Pancreas (tissue), 10 donors: ENCODE measurements around the gene CD1D. TPM values are rescaled to one million over a fixed set of nuclear protein-coding genes. Genes with fewer than 3 reads are reported as not detected.

Experiments used
- ATAC-seq, 4 donors: fragments of 200-7000 bp; cut with Tn5 transposase; one replicate each; pipeline versions ENCODE4 v1.8.0 to v1.9.1; 2020; ENCODE audit warnings: mild to moderate bottlenecking in 4 of 4, moderate library complexity in 4 of 4
- DNase-seq, 6 donors: peaks; one replicate each; pipeline ENCODE4 v3.0.0-alpha.2; 2020
- FAIRE-seq: peaks from 2 replicates; lab custom pipeline; 2012; peaks lifted over from hg19 to GRCh38; lab: Jason Lieb, UNC
- H3K27ac ChIP-seq, 4 donors: fragments of 200-600 bp; sonication (generic); 1 replicate in 3 of 4; 2 replicates in 1 of 4; pipeline versions ENCODE4 v1.5.0 to v1.8.0; 2020
- H3K27me3 ChIP-seq, 4 donors: fragments of 200-600 bp; one replicate each; pipeline ENCODE4 v1.8.0; 2021
- H3K36me3 ChIP-seq, 3 donors: fragments of 200-600 bp; sonication (generic) in 1 of 3; one replicate each; pipeline versions ENCODE4 v1.5.0 to v1.8.0; 2020 to 2021
- H3K4me1 ChIP-seq, 3 donors: fragments of 200-600 bp; one replicate each; pipeline ENCODE4 v1.8.0; 2021
- H3K4me3 ChIP-seq, 4 donors: fragments of 200-600 bp; sonication (generic) in 2 of 4; one replicate each; pipeline versions ENCODE4 v1.5.0 to v1.8.0; 2020 to 2021
- H3K9me3 ChIP-seq, 4 donors: fragments of 200-600 bp; one replicate each; pipeline ENCODE4 v1.8.0; 2021
- WGBS, 2 donors: extraction: QIAGEN DNeasy Blood & Tissue Kit; methylation state at CpG; one replicate each; pipeline ENCODE4 v1.1.7; 2013; 5-methylcytosine and 5-hydroxymethylcytosine counted together
- intact Hi-C, 3 donors: fragments of 100-400 bp; cut with DNase I; formaldehyde crosslinking; loops; one replicate each; pipeline versions ENCODE4 v1.11.1 to v1.14.2; 2022
- polyA plus RNA-seq, 2 donors: library from polyadenylated mRNA; stranded (reverse); fragments of 200-250 nt; gene quantifications; one replicate each; pipeline ENCODE4 v1.2.3, GENCODE V29; 2013
- total RNA-seq, 6 donors: library from RNA; stranded (reverse); fragmentation: NEBNext Ultra II Directional in 4 of 6; extraction: Animal tissue kit (Norgen Biotek cat#: 25700) in 4 of 6; gene quantifications; one replicate each; pipeline versions ENCODE4 v1.2.1 to v1.2.4, GENCODE V29; 2021 to 2023
- TF ChIP-seq, protein P1 (sequence below), 4 donors: fragments of 200-600 bp; sonication (generic) in 3 of 4; IDR thresholded peaks; one replicate each; pipeline versions ENCODE4 v1.5.0 to v1.8.0; 2021; ENCODE audit warnings: antibody characterized with exemption in 4 of 4
- donor health status: healthy with polysubstance abuse.
- donor health status: DM: no; HTN: no; CAD: no; lungs with moderate emphysema.
- donor health status: DM: no; HTN: no; CAD: no.
- donor health status: control.
- donor health status: control.
- donor health status: Bipolar disorder and iron deficiency.
- donor health status: DM: yes; HTN: yes; CAD: no.
- donor health status: DM: no; HTN: no; CAD: no.
- donor health status: DM: no; HTN: no; CAD: no.
- donor health status: DM: yes; HTN: yes; CAD: no.

Gene CD1D
- total and polyA plus RNA-seq, 8 donors = 0.08 to 1.3 (median 0.69) TPM

DNA sequence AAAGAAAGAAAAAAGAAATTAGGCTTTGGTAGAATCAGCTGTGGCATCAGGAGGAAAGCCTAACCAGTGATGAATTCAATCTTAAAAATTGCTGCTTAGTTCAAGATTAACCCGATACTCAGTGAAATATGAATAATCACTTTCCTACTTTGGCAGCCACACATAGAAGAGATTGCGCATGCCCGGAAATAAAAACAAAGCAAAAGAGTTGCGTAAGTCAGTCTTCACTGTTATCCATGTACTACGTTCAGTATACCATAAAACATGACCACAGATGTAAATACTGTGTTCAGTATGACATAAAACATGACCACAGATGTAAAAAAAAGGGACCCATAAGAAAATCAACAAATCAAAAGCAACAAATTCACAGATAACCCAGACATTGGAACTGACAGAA lies 19.2 kb downstream of the CD1D start:
- intact Hi-C loops = loop anchor here in 1 of 3 donors (10.0 kb wide), 1 partner anchor 795 kb away; no protein-coding TSS in a partner anchor
- Histone ChIP-seq H3K4me3 (no peak overlapping the region), H3K27me3 (peaks cover 0 to 13% (median 0%) of the 10 kb centered on the region in 4 donors), H3K4me1 (peaks cover 0 to 6% (median 0%) of the 10 kb centered on the region in 3 donors), H3K27ac (no peak overlapping the region), H3K36me3 (no peaks in the 10 kb centered on the region), H3K9me3 (no peaks in the 10 kb centered on the region)
- FAIRE-seq (no peak), ATAC-seq (peak; percentile 28 to 62 (median 50)), DNase-seq (no peak)
- TF ChIP-seq, protein P1, sequence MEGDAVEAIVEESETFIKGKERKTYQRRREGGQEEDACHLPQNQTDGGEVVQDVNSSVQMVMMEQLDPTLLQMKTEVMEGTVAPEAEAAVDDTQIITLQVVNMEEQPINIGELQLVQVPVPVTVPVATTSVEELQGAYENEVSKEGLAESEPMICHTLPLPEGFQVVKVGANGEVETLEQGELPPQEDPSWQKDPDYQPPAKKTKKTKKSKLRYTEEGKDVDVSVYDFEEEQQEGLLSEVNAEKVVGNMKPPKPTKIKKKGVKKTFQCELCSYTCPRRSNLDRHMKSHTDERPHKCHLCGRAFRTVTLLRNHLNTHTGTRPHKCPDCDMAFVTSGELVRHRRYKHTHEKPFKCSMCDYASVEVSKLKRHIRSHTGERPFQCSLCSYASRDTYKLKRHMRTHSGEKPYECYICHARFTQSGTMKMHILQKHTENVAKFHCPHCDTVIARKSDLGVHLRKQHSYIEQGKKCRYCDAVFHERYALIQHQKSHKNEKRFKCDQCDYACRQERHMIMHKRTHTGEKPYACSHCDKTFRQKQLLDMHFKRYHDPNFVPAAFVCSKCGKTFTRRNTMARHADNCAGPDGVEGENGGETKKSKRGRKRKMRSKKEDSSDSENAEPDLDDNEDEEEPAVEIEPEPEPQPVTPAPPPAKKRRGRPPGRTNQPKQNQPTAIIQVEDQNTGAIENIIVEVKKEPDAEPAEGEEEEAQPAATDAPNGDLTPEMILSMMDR (IDR thresholded peaks at IDR 0.05) = no peak
- 26 to 31% methylated on average over 5 of the region's 5 CpGs for WGBS, 2 donors

DNA sequence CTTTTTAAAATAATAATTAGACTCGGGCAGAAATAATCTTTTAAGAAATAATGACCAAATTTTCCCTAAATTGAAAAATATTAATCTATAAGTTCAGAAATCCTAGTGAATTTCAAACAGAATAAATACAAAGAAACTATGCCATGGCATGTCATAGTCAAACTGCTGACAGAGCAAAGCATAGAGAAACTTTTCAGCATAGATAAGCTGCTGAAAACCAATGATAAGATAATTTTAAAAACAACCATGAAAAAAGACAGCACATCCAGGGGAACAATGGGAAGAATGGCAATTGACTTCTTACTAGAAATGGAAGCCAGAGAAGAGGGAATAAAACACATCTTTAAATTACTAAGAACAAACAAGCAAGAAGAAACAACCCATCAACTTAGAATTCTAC lies 19.8 kb downstream of the CD1D start:
- WGBS, 2 donors = 52 to 69% methylated on average over 1 of the region's 1 CpG
- ATAC-seq (no peak), DNase-seq (no peak), FAIRE-seq (no peak)
- H3K27ac ChIP-seq = no peak overlapping the region
- peaks cover 0 to 13% (median 0%) of the 10 kb centered on the region in 4 donors for H3K27me3 ChIP-seq
- H3K9me3 ChIP-seq = no peaks in the 10 kb centered on the region
- peaks cover 0 to 6% (median 0%) of the 10 kb centered on the region in 3 donors for H3K4me1 ChIP-seq
- TF ChIP-seq, protein P1 (IDR thresholded peaks at IDR 0.05) = no peak
- no peaks in the 10 kb centered on the region for H3K36me3 ChIP-seq
- intact Hi-C loops = loop anchor here in 1 of 3 donors (10.0 kb wide), 1 partner anchor 794 kb away; no protein-coding TSS in a partner anchor
- no peak overlapping the region for H3K4me3 ChIP-seq

DNA sequence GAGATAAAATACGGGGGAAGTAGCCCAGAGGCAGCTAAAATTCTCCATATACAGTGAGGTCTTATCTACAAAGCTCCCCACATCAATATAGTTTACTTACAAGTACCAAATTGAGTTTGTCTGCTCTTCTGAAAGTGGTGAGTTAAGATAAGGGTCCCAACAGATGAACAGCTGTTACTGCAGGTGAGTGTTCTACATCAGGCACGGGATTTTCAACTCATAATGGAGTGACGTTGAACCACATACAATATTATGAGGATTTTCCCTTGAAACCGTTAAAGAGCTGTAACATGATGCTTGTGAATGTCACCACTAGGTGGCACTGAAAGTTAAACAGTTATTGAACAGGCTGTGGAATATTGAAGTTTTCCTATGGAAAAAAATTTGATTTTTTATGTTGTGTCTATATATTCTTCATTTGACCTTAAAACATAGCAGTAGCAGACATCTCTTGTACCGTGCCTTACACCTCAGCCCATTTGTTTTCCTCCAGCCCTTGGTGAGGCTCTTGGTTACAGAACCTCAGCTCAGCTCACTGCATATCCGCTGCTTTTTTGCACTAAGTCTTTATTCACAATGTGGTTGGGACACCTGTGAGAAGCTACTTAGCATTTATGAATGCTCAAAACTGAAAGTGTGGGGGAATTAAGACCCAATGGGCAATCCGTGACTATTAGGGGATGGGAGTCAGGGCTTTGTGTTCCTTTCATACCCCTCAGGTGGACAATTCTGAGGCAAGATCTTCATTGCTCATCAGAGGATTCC lies 23.2 kb downstream of the CD1D start:
- intact Hi-C loops = loop anchor here in 1 of 3 donors (10.0 kb wide), 1 partner anchor 791 kb away; no protein-coding TSS in a partner anchor
- peak; percentile 54 for FAIRE-seq
- 16% methylated on average over 7 of the region's 7 CpGs for WGBS, 2 donors

DNA sequence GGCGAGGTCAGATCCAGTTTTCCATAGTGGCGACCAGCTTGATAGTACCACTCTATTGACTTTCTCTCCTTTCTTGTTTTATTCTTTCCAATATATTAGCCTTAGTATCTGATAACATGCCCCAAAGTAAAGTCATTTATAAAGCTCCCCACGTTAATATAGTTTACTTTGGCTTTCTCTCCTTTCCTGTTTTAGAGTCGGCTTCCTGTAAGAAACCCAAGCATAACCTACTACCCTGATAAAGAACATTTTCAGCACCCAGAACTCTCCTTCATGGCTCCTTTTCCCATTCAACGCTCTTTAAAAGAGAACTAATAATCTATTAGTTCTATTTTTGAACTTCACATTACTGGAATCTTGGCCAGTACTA lies 23.7 kb downstream of the CD1D start:
- no peaks in the 10 kb centered on the region for H3K36me3 ChIP-seq
- no peaks in the 10 kb centered on the region for H3K4me1 ChIP-seq
- ATAC-seq (no peak), DNase-seq (no peak), FAIRE-seq (no peak)
- H3K27me3 ChIP-seq = peaks cover 0 to 13% (median 0%) of the 10 kb centered on the region in 4 donors
- H3K9me3 ChIP-seq = no peaks in the 10 kb centered on the region
- 22 to 30% methylated on average over 5 of the region's 5 CpGs for WGBS, 2 donors
- TF ChIP-seq, protein P1 (IDR thresholded peaks at IDR 0.05) = no peak
- no peak overlapping the region for H3K4me3 ChIP-seq
- intact Hi-C loops = loop anchor here in 1 of 3 donors (10.0 kb wide), 1 partner anchor 790 kb away; no protein-coding TSS in a partner anchor
- H3K27ac ChIP-seq = no peak overlapping the region

More for the DNA sequence above, 23.2 kb downstream of the CD1D start:
- Histone ChIP-seq H3K9me3 (no peaks in the 10 kb centered on the region), H3K27ac (no peak overlapping the region), H3K4me3 (no peak overlapping the region), H3K36me3 (no peaks in the 10 kb centered on the region), H3K4me1 (no peaks in the 10 kb centered on the region), H3K27me3 (peaks cover 0 to 13% (median 0%) of the 10 kb centered on the region in 4 donors)
- TF ChIP-seq, protein P1 (IDR thresholded peaks at IDR 0.05) = peak; percentile 72 to 82 (median 76)
- DNase-seq = peak in 1 of 6 donors; percentile 22
- ATAC-seq = peak in 3 of 4 donors; percentile 76 to 84 (median 79)
